ENCODE data around the gene PLA2G4E. TPM values are rescaled to one million over a fixed set of nuclear protein-coding genes. Genes with fewer than 3 reads are reported as not detected.

The PLA2G4E gene
- total RNA-seq, 1 donor from 2014 or later, result not detected

DNA sequence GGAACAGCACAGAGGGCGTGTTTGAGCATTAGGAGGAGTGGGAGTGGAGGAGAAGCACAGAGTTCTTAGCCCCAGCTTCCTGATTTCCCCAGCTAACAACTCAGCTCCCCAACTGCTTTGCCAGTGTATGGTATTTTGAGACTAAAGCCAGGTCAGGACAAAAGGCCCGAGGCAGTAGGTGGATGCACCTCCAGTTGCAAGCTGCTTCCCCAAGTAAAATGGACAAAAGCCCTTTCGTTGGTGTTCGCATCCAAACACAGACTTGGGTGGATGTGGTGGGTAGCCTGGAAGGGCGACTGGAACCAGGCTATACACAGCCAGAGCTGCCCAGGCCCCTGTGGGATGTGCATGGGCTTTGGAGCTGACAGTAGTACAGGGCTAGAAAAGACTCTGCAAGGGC is 36.2 kb downstream of the PLA2G4E start:
- ATAC-seq (ENCODE audit: poor library complexity) (no peak), DNase-seq (no peak)
- intact Hi-C loops (cut with DNase I), result loop anchor here (5.0 kb wide), 1 partner anchor 153 kb away; no protein-coding TSS in a partner anchor

DNA sequence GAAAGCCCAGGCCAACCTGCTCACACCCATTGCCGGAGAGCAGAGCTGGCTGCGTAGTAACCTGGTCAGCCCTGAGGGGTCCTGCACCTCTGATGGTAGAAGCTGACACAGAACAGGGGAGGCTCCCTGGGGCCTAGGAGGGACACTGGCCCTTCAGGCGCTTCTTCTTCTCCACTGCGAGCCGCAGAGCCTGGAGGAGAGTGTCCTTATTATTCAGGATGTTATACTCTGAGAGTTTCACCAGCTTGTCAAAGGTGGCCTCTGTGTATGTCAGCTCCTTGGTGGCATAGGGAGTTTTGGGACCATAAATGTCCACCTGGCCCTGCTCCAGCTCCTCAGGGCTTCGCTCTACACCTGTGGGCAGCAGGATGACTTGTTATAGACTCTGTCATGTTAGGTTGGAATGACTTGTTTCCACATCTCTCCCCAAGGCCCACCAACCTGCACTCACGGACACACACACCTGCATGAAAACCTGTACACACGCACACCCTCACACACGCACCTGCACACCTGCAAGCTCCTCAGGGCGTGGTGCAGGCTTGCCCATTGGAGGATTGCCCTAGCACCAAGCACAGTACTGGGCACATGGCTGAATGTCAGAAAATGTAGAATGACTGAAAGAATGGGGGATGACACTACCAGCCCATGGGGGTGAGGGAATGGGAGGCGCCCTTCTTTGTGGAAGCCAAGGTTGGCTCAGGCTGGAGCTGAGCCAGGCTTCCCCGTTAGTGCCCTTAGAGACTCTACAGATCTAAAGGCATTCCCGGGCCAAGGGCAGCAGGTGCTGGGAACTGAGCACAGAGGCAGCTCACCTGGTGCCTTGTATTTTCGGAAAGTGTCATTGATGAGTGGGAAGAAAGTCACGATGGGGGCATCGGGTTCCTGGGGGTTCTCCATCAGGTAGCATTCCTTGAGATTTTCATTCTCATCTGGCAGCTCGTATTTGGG is 36.9 kb downstream of the PLA2G4E start:
- no peak for DNase-seq
- ATAC-seq (ENCODE audit: poor library complexity), result no peak
- intact Hi-C loops (cut with DNase I), result no loop called here

- ATAC-seq (ENCODE audit: poor library complexity) (no peak), DNase-seq (no peak)
- intact Hi-C loops (cut with DNase I), result no loop called here
Measured at GRCh38 chr15:41983221-41983620, 37.6 kb downstream of the PLA2G4E start.

DNA sequence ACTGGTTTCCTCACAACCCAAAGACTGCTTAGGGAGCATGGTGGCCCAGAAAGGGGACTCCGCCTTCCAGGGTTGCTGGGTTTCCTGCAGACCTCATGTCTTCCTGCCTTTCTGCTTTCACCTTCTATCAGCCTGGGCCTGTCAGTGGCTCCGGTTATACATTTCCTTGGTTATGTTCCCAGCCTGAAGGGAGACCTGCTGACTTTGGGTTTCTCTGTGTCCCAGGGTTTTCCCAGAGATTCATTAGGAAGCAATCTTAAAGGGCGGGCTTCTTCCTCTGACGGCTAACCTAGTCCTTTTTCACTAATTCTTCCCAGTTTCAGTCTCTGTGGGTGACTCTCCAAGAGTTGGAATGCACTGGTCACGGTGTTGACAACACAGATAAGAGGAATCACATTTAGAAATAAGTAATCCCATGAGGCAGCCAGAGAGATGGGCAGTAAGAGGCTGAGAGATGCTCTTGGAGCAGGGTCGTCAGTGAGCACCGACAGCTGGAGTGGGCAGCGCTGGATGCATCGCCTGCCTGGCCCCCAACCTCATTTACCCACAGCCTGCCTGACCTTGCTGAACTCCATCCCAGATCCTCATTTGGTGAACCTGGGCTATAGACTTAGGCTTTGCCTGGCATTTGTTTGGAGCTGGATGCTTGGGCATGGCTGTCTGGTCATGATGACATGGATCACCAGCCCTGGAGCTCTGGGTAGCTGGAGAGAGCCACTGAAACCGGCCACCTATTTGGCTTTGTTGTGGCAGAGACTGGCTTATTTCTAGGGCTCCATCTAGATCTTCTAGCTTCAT is 38.5 kb downstream of the PLA2G4E start:
- intact Hi-C loops (cut with DNase I), result no loop called here
- ATAC-seq (ENCODE audit: poor library complexity) (peak; percentile 9), DNase-seq (no peak)

- no peak for DNase-seq
- intact Hi-C loops (cut with DNase I), result no loop called here
- ATAC-seq (ENCODE audit: poor library complexity), result no peak
Measured at GRCh38 chr15:41981371-41982132, 39.3 kb downstream of the PLA2G4E start.

DNA sequence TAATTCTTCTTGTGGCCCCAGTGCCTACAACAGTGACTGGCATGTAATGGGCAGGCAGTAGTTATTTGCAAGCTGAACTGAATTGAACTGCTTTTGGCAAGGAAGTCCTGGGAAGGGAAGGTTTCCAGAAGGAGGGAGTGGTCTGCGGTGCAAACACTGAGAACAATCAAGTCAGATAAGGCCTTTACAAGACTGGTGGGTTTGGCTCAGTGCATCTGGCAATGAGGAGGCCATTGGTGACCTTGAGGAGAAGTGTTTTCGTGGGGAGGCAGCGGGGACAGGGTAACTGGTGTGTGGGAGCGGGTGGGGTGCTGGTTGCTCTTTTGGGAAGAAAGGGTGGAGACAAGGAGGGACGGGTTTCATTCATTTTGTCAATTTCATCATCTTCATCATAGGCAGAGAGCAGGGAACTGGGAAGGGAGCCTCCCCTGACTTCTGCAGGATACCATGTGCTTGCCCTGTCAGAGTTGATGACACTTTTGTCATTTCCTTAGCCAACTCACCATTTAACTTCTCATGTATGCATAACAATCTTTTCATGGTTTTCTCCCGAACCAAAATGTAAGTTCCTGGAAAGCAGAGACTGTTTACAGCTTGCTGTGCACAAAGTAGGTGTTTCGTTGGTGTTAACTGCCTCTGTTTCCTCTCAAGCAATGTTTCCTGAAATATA is 40.1 kb downstream of the PLA2G4E start:
- ATAC-seq (ENCODE audit: poor library complexity) (no peak), DNase-seq (no peak)
- intact Hi-C loops (cut with DNase I), result no loop called here

DNA sequence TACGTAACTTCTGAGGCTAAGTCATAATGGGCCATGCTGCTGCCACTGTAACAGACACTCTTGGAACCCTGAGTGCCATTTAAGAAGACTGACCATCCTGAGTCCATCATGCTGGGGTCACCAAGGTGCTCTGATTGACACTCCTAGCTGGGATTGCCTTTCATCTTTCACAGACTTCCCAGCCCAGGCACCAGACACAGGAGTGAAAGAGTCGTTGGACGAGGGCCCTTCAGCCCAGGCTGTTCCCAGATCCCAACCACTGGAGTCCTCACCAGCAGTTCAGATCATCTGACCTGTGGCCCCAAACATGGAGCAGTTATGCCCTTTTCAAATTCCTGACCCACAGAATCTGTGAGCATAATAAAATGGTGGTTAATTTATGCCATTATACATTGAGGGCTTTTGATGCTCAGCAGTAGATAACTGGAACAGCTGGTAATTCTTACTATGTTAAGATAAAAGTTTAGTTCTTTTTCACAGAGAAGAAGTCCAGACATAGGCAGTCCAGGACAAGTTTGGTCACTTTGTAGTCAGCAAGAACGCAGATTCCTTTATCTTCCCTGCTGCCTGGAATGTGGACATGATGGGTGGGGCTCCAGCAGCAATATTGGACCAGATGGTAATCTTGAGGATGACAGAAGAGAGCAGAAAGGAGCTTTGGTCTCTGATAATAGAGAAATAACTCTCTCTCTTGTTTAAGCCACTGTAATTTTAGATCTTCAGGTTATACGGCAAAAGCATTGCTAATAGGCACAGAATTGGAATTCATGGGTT is 41.2 kb downstream of the PLA2G4E start:
- no peak for DNase-seq
- no peak for ATAC-seq (ENCODE audit: poor library complexity)
- intact Hi-C loops (cut with DNase I), result no loop called here

DNA sequence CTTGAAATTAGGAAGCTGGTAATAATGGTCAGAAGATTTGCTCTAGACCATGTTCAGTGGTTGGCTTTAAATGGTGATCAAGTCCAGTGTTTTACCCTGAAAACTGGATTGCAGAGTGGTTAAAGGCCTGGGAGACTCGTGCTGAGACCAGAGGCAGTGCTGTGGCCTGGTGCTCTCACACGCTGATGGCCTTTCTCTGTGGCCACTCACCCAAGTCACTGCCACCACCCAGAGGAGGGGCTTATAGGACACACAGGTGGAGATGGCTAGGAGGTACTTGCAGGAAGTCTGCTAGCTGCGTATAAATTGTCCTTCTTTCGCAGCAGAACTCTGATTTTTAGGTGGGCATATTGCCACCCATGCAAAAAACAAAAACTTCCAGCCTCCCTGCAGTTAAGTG is 42.3 kb downstream of the PLA2G4E start:
- intact Hi-C loops (cut with DNase I), result no loop called here
- DNase-seq, result no peak
- no peak for ATAC-seq (ENCODE audit: poor library complexity)

- no peak for ATAC-seq (ENCODE audit: poor library complexity)
- intact Hi-C loops (cut with DNase I), result no loop called here
- DNase-seq, result no peak
Measured at GRCh38 chr15:41977757-41978383, 43.0 kb downstream of the PLA2G4E start.

GRCh38 chr15:41975669-41976068 is 45.2 kb downstream of the PLA2G4E start:
- intact Hi-C loops (cut with DNase I), result no loop called here

DNA sequence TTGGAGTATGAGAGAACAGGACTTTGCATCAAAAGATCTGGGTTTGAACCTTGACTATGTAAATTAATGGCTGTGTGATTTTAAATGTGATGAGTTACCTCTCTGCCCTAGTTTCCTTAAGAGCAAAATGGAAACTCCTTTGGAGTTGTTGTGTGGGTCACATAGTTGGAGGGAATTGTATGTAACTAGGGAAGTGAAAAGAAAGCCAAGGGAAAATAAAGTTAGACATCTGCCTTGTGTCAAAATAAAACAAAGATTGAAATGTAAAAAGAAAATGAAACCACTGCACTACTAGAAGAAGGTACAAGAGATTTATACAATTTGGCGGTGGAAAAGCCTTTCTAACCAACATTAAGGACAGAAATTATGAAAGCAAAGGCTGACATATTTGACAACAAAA is 46.8 kb downstream of the PLA2G4E start:
- intact Hi-C loops (cut with DNase I), result no loop called here
- ATAC-seq (ENCODE audit: poor library complexity) (no peak), DNase-seq (no peak)

More at GRCh38 chr15:41975669-41976068, 45.2 kb downstream of the PLA2G4E start:
- ATAC-seq (ENCODE audit: poor library complexity) (no peak), DNase-seq (no peak)

- DNase-seq, result peak; percentile 100
- ATAC-seq (ENCODE audit: poor library complexity), result peak; percentile 97
- intact Hi-C loops (cut with DNase I), result no loop called here
Measured at GRCh38 chr15:41972253-41973242, 48.3 kb downstream of the PLA2G4E start, which contains the start of gene EHD4. TSS of gene EHD4 (minus strand) at chr15:41972557. CDS start at chr15:41972494, 63 bp downstream.

GRCh38 chr15:41971895-41972252 is 49.0 kb downstream of the PLA2G4E start:
- DNase-seq (no peak), ATAC-seq (ENCODE audit: poor library complexity) (peak; percentile 50)
- intact Hi-C loops (cut with DNase I), result no loop called here

- peak; percentile 75 for DNase-seq
- peak; percentile 51 for ATAC-seq (ENCODE audit: poor library complexity)
- intact Hi-C loops (cut with DNase I), result no loop called here
Measured at GRCh38 chr15:41971089-41971894, 49.5 kb downstream of the PLA2G4E start.

GRCh38 chr15:41970456-41970855 is 50.4 kb downstream of the PLA2G4E start:
- intact Hi-C loops (cut with DNase I), result no loop called here
- DNase-seq (no peak), ATAC-seq (ENCODE audit: poor library complexity) (no peak)

Data from Right ventricle myocardium superior (tissue), 1 donor.